Measurements from ENCODE around the gene SEC22C.

Gene SEC22C

DNA sequence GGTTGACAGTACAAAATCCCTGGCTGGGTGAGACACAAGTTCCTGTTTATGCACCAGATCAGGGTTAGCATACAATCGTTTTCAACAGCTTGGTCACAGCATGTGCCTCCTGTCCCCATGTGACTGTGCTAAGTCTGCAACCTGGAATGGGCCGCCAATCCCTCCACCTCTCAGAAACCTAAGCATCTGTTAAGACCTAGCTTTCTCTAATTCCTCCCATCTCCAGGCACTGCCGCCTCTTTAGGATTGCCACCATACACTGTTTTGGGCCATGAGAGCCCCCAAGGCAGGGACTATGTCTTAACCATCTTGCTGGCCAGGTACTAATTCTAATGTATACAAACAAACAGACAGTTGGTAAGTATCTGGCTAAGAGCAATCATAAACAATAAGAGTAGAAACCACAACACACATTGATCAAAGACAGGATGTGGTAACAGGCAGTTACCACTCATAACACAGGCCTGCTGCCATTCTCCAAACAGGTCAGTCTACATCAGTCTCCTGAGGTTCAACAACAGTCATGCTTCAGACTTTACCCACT is 25.6 kb downstream of the SEC22C start:
- H2AFZ ChIP-seq (ENCODE audit: low read length, unreplicated experiment): no peak overlapping the region
- H3K4me1 ChIP-seq (ENCODE audit: control insufficient read depth, insufficient read depth, low read length, unreplicated experiment): no peaks in the 10 kb centered on the region
- peaks cover 25% of the 10 kb centered on the region for H3K36me3 ChIP-seq (ENCODE audit: insufficient read depth, low read length)
- H3K27ac ChIP-seq (ENCODE audit: low read depth, low read length): no peak overlapping the region
- no peaks in the 10 kb centered on the region for H3K27me3 ChIP-seq (ENCODE audit: insufficient read depth, low read length)
- no peaks in the 10 kb centered on the region for H3K79me2 ChIP-seq (ENCODE audit: control insufficient read depth, insufficient read depth, low read length, unreplicated experiment)
- no peak overlapping the region for H3K4me3 ChIP-seq (ENCODE audit: low read depth, low read length)

DNA sequence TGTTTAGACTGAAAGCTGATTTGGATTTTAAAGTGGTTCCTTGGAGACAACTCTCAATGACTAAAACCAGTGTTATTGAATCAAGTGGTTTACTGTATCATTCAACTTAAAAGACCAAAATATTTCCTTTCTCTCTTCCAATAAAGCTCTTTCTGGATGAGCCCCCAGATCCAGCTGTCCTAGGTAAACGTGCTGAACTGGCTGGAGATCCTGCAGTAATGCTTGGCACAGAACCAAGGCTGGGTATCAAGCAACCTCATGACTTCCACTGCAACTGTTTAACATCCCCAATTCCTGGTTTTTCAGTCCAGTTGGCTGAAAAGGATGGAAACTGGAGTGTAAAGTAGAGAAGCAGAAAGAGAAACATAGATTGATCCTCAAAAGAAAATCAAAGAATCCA is 28.9 kb downstream of the SEC22C start:
- no peaks in the 10 kb centered on the region for H3K27me3 ChIP-seq (ENCODE audit: insufficient read depth, low read length)
- no peaks in the 10 kb centered on the region for H3K79me2 ChIP-seq (ENCODE audit: control insufficient read depth, insufficient read depth, low read length, unreplicated experiment)
- no peak overlapping the region for H2AFZ ChIP-seq (ENCODE audit: low read length, unreplicated experiment)
- H3K36me3 ChIP-seq (ENCODE audit: insufficient read depth, low read length): peaks cover 20% of the 10 kb centered on the region
- H3K4me1 ChIP-seq (ENCODE audit: control insufficient read depth, insufficient read depth, low read length, unreplicated experiment): no peaks in the 10 kb centered on the region
- H3K27ac ChIP-seq (ENCODE audit: low read depth, low read length): no peak overlapping the region
- no peak overlapping the region for H3K4me3 ChIP-seq (ENCODE audit: low read depth, low read length)

- H3K36me3 ChIP-seq (ENCODE audit: insufficient read depth, low read length): peaks cover 15% of the 10 kb centered on the region
Measured at GRCh38 chr3:42550250-42550649, 31.5 kb downstream of the SEC22C start.

DNA sequence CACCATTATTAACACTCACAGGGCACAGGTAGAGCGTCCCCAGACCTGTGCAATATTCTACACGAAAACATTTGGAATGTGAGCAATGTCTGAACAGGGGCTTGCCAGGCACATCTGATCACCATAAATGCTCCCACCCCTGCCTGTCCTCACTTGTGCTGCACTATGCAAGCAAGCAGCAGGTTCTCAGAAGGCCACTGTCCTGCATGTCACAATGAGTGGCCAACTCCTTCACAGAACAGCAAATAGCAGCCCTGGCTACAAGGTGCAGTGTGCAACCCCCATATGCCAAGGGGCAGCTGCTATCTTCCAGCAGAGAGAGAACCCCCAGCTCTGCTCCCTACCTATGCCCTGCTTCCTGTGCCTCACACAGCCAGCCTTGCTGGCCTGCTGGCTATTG is 32.6 kb downstream of the SEC22C start:
- Histone ChIP-seq H2AFZ (ENCODE audit: low read length, unreplicated experiment) (no peak overlapping the region), H3K36me3 (ENCODE audit: insufficient read depth, low read length) (peaks cover 15% of the 10 kb centered on the region)

More at GRCh38 chr3:42550250-42550649, 31.5 kb downstream of the SEC22C start:
- no peaks in the 10 kb centered on the region for H3K4me1 ChIP-seq (ENCODE audit: control insufficient read depth, insufficient read depth, low read length, unreplicated experiment)
- H3K27me3 ChIP-seq (ENCODE audit: insufficient read depth, low read length): no peaks in the 10 kb centered on the region
- H3K79me2 ChIP-seq (ENCODE audit: control insufficient read depth, insufficient read depth, low read length, unreplicated experiment): no peaks in the 10 kb centered on the region
- no peak overlapping the region for H3K4me3 ChIP-seq (ENCODE audit: low read depth, low read length)
- H3K27ac ChIP-seq (ENCODE audit: low read depth, low read length): no peak overlapping the region
- H2AFZ ChIP-seq (ENCODE audit: low read length, unreplicated experiment): no peak overlapping the region

GRCh38 chr3:42547401-42547945 is 34.3 kb downstream of the SEC22C start:
- 0 out of 2 replicates have a peak, but pooled peaks cover 3% of the 10 kb centered on the region for H3K36me3 ChIP-seq (ENCODE audit: insufficient read depth, low read length)
- H3K27me3 ChIP-seq (ENCODE audit: insufficient read depth, low read length): no peaks in the 10 kb centered on the region
- H2AFZ ChIP-seq (ENCODE audit: low read length, unreplicated experiment): no peak overlapping the region
- H3K27ac ChIP-seq (ENCODE audit: low read depth, low read length): no peak overlapping the region
- H3K79me2 ChIP-seq (ENCODE audit: control insufficient read depth, insufficient read depth, low read length, unreplicated experiment): no peaks in the 10 kb centered on the region
- no peaks in the 10 kb centered on the region for H3K4me1 ChIP-seq (ENCODE audit: control insufficient read depth, insufficient read depth, low read length, unreplicated experiment)
- no peak overlapping the region for H3K4me3 ChIP-seq (ENCODE audit: low read depth, low read length)

More for the DNA sequence above, 32.6 kb downstream of the SEC22C start:
- Histone ChIP-seq H3K4me3 (ENCODE audit: low read depth, low read length) (no peak overlapping the region), H3K79me2 (ENCODE audit: control insufficient read depth, insufficient read depth, low read length, unreplicated experiment) (no peaks in the 10 kb centered on the region), H3K4me1 (ENCODE audit: control insufficient read depth, insufficient read depth, low read length, unreplicated experiment) (no peaks in the 10 kb centered on the region), H3K27ac (ENCODE audit: low read depth, low read length) (no peak overlapping the region), H3K27me3 (ENCODE audit: insufficient read depth, low read length) (no peaks in the 10 kb centered on the region)

DNA sequence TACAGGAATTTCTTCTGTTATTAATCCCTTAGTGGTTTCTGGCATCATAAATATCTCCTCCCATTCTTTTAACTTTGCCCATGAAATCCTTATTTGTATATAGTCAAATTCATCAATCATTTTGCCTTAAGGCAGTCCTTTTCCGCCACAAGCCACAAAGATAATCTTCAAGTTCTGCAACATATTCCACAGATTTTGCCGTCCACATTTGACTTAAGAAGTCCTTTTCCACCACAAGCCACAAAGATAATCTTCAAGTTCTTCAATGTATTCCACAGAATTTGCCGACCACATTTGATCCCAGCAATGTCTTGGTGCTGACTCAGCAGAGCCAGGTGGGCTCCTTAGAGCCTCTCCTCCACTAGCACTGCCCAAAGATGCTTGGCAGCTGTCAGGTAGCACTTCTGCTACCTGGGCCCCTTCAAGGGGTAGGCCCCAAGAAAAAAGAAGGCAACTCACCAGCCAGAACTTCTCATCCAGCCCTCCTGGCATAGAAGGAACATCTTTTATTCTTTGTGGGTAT is 35.0 kb downstream of the SEC22C start:
- H3K4me3 ChIP-seq (ENCODE audit: low read depth, low read length): no peak overlapping the region
- H3K79me2 ChIP-seq (ENCODE audit: control insufficient read depth, insufficient read depth, low read length, unreplicated experiment): no peaks in the 10 kb centered on the region
- no peak overlapping the region for H2AFZ ChIP-seq (ENCODE audit: low read length, unreplicated experiment)
- no peaks in the 10 kb centered on the region for H3K27me3 ChIP-seq (ENCODE audit: insufficient read depth, low read length)
- H3K4me1 ChIP-seq (ENCODE audit: control insufficient read depth, insufficient read depth, low read length, unreplicated experiment): no peaks in the 10 kb centered on the region
- H3K27ac ChIP-seq (ENCODE audit: low read depth, low read length): no peak overlapping the region
- 0 out of 2 replicates have a peak, but pooled peaks cover 1% of the 10 kb centered on the region for H3K36me3 ChIP-seq (ENCODE audit: insufficient read depth, low read length)

DNA sequence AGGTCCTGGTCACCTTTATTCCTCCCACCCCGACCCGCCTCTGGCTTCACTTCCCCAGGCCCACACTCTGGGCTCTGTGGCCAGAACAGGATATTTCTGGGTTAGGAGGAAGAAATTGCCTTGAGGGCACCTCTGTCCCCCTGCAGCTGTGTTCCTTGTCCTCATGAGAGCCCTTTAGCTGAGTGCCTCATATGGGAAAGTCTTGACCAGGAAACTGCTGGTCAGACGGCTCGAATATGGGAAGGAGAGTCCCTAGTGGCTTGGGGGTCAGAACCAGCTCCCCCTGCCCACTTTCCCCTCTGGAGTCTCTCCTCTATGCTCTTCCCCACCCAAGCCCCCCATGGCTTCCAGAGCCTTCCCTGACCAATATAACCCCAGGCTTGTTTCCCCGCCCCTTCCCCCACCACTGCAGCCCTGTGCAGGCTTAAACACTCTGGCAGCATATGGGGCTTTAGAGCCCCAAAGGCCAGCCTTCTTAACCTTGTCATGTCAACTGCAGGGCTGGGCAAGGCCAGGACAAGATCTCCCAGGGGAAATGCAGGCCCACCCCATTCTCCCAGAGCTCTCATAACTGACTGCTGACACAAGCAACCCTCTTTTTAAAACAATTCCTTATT is 36.4 kb downstream of the SEC22C start:
- Histone ChIP-seq H3K27ac (ENCODE audit: low read depth, low read length) (no peak overlapping the region), H2AFZ (ENCODE audit: low read length, unreplicated experiment) (no peak overlapping the region), H3K27me3 (ENCODE audit: insufficient read depth, low read length) (no peaks in the 10 kb centered on the region), H3K4me3 (ENCODE audit: low read depth, low read length) (no peak overlapping the region), H3K36me3 (ENCODE audit: insufficient read depth, low read length) (no peaks in the 10 kb centered on the region), H3K4me1 (ENCODE audit: control insufficient read depth, insufficient read depth, low read length, unreplicated experiment) (no peaks in the 10 kb centered on the region), H3K79me2 (ENCODE audit: control insufficient read depth, insufficient read depth, low read length, unreplicated experiment) (no peaks in the 10 kb centered on the region)

DNA sequence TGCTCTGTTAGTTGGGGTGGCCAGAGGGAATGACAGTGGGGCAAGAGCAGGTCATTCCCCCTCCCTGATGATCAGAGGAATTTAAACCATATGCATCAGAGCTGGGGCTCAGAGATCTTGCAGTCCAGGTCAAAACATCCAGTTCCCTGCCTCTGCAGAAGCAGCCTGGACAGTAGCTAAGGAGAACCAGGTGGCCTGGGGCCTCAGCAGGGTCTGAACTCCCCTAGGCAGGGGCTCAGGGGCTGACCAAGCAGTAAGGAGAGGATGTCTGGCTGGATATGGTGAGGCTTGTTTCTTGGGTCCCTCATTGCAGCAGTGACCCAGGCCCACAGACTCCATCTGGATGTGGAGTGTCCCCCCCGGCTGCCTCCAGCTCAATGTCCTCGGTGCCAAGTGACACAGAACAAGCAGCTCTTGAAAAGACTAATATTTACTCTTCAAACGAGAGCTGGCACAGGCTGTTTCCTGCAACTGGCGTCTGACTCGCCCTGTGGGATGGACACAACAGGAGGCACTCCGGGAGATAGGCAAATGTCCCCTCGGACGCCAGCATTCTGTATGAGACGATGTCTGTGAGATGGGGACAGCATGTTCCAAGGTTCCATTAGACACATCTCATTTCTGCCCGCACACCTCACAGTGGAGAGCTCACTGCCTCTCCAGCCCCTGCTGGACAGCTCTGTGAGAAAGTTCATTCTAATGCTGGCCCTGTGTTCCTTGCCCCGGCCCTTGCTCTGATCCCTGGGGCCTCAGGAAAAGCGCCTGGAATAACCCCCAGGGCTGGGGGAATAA is 37.1 kb downstream of the SEC22C start:
- no peaks in the 10 kb centered on the region for H3K36me3 ChIP-seq (ENCODE audit: insufficient read depth, low read length)
- H2AFZ ChIP-seq (ENCODE audit: low read length, unreplicated experiment): no peak overlapping the region
- H3K27me3 ChIP-seq (ENCODE audit: insufficient read depth, low read length): no peaks in the 10 kb centered on the region
- H3K4me3 ChIP-seq (ENCODE audit: low read depth, low read length): no peak overlapping the region
- no peaks in the 10 kb centered on the region for H3K4me1 ChIP-seq (ENCODE audit: control insufficient read depth, insufficient read depth, low read length, unreplicated experiment)
- no peak overlapping the region for H3K27ac ChIP-seq (ENCODE audit: low read depth, low read length)
- H3K79me2 ChIP-seq (ENCODE audit: control insufficient read depth, insufficient read depth, low read length, unreplicated experiment): no peaks in the 10 kb centered on the region

DNA sequence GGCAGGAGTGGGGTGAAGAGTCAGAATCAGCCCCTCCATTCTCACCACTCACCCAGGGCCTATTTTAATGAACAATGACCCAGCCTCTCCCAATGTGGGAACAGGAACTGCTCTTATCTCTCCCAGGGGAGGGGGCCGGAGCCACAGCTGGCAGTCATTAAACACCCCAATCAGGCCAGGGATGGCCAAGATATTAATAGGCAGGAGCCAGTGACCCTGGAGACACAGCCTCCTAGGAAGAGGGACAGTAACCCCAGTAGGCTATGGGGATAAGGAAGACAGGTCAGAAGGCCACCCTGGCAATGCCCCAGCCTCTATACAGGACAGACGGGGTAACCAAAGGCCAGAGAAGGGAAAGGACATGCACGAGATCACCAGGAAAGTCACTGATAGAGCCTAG is 40.7 kb downstream of the SEC22C start:
- H2AFZ ChIP-seq (ENCODE audit: low read length, unreplicated experiment): no peak overlapping the region
- H3K4me3 ChIP-seq (ENCODE audit: low read depth, low read length): no peak overlapping the region
- H3K4me1 ChIP-seq (ENCODE audit: control insufficient read depth, insufficient read depth, low read length, unreplicated experiment): no peaks in the 10 kb centered on the region
- no peaks in the 10 kb centered on the region for H3K27me3 ChIP-seq (ENCODE audit: insufficient read depth, low read length)
- H3K27ac ChIP-seq (ENCODE audit: low read depth, low read length): no peak overlapping the region
- no peaks in the 10 kb centered on the region for H3K36me3 ChIP-seq (ENCODE audit: insufficient read depth, low read length)
- H3K79me2 ChIP-seq (ENCODE audit: control insufficient read depth, insufficient read depth, low read length, unreplicated experiment): no peaks in the 10 kb centered on the region

DNA sequence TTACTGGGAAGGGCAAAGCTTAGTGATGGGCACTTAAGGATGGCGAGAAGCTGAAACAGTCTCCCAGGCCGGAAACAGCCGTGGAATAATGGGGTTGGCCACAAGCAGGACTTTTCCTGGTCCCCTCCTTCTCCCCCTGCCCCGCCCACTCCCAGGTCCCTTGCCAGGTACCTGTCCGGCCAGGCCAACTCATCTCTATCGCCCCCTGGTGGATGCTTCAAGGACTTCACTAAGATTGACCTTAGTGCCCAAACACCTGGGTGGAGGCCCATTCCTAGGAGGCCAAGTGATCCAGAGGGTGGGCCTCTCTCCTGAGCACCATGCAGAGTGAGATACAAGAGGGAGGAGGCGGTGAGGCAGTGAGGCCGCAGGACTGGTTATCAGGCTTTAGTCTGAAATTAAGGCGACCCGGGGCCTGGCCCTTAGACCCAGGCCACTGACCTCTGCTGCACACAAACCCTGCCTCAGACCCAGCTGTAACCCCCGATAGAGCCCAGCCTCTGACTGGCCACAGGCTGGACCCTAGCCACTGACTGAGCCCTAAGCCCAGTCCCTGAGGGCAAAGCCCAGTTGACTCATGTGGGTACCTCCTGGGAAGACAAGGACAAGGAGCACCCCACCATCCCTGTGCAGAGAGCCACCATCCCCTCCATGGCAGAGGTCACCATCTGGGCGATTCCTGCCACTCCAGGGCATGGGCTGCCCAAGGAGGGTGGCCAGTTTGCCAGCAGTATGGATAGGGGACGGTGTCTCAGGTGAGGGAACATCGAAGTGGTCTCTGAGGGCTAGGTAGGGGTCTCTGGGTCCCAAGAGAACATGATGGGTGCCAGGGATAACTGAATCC is 41.7 kb downstream of the SEC22C start:
- H3K79me2 ChIP-seq (ENCODE audit: control insufficient read depth, insufficient read depth, low read length, unreplicated experiment): no peaks in the 10 kb centered on the region
- H3K27me3 ChIP-seq (ENCODE audit: insufficient read depth, low read length): no peaks in the 10 kb centered on the region
- no peaks in the 10 kb centered on the region for H3K36me3 ChIP-seq (ENCODE audit: insufficient read depth, low read length)
- no peak overlapping the region for H3K27ac ChIP-seq (ENCODE audit: low read depth, low read length)
- H3K4me1 ChIP-seq (ENCODE audit: control insufficient read depth, insufficient read depth, low read length, unreplicated experiment): no peaks in the 10 kb centered on the region
- no peak overlapping the region for H2AFZ ChIP-seq (ENCODE audit: low read length, unreplicated experiment)
- H3K4me3 ChIP-seq (ENCODE audit: low read depth, low read length): no peak overlapping the region
